ENCODE measurements around the gene RPL13. TPM values are rescaled to one million over a fixed set of nuclear protein-coding genes. Genes with fewer than 3 reads are reported as not detected.

RPL13 gene
- total RNA-seq, 6 donors from 2014 or later, result 1,332 to 3,837 (median 2,323) TPM

DNA sequence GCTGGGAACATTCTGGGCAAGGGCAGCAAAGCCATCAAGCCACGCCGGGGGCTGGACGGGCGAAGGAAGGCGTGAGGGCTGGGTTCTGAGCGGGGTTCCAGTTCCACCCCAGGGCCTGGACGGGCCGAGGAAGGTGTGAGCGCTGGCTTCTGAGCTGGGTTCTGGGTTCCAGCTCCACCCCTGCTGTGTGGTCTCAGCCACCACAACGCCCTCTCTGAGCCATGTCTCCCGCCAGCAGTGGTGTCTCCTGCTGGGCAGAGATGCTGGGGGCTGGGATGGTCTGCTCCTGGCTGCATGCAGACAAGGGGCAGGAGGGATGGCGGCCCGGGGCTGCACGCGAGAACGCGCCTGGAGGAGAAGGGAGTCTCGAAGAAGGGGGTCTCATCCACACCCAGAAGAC lies 11.2 kb downstream of the RPL13 start:
- Histone ChIP-seq H3K27me3 (peaks cover 0 to 29% (median 22%) of the 10 kb centered on the region in 4 donors), H3K9me3 (no peaks in the 10 kb centered on the region), H3K4me1 (peaks cover 21 to 32% (median 24%) of the 10 kb centered on the region in 4 donors), H3K4me3 (no peak overlapping the region), H3K36me3 (no peaks in the 10 kb centered on the region), H3K27ac (no peak overlapping the region)
- DNase-seq (no peak), ATAC-seq (ENCODE audit: low FRiP score in 2 of 2) (no peak)
- 89 to 90% methylated on average over 17 to 18 of the region's 18 CpGs for WGBS, 2 donors
- TF ChIP-seq, protein P1, sequence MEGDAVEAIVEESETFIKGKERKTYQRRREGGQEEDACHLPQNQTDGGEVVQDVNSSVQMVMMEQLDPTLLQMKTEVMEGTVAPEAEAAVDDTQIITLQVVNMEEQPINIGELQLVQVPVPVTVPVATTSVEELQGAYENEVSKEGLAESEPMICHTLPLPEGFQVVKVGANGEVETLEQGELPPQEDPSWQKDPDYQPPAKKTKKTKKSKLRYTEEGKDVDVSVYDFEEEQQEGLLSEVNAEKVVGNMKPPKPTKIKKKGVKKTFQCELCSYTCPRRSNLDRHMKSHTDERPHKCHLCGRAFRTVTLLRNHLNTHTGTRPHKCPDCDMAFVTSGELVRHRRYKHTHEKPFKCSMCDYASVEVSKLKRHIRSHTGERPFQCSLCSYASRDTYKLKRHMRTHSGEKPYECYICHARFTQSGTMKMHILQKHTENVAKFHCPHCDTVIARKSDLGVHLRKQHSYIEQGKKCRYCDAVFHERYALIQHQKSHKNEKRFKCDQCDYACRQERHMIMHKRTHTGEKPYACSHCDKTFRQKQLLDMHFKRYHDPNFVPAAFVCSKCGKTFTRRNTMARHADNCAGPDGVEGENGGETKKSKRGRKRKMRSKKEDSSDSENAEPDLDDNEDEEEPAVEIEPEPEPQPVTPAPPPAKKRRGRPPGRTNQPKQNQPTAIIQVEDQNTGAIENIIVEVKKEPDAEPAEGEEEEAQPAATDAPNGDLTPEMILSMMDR (IDR thresholded peaks at IDR 0.05), result no peak

DNA sequence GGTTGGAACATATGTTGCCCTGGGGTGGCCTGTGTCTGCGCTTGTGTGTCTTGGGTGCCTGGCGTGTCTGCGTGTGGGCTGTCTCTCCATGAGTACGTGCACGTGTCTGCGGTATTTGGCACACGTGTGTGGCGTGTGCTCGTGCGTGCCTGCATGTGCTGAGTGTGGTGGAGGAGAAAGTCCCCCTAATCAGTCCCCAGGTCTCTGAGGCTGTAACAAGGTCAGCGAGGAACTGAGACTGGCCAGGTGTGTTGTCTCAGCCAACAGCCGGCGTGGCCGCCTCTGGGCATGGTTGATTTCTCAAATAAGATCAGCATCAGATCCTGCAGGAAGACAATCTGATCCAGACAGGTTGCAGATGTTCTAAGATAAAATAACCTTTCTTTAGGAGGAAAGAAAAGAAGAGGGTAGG lies 11.6 kb downstream of the RPL13 start:
- DNase-seq, result no peak
- Histone ChIP-seq H3K27me3 (peaks cover 0 to 32% (median 23%) of the 10 kb centered on the region in 4 donors), H3K4me3 (no peak overlapping the region)

DNA sequence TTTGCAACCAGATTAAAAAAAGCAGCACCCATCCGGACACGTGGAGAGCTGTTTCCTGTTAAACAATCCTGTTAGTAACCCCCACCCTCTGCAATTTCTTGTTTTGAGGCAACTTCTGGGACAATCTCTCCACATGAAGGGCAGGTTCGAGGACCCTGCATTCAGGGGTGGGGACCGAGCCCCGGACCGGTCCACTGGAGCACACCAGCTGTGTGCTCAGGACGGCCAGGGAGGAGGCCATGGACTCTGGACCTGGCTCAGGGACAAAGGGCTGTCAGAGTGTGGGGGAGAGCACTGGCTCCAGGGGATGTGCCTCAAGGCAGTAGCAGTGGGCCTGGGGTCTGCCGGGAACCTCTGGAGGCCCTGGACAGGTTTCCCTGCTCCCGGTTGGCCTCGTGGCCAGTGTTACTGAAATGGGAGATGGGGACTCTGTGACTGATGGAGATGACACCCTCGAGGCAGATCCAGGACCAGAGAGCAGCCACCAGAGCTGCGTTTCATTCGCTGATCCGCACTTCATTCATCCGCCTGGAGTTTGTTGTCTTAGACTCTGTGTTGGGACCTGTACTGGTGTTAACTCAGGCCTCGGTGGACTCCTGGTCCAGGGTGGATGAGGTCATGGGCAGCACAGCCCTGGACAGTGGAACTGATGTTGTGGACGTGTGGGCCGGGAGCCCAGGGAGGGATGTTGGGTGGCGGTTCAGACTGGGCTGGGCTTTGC lies 12.2 kb downstream of the RPL13 start:
- H3K27ac ChIP-seq, result no peak overlapping the region
- DNase-seq, result no peak
- peaks cover 21 to 32% (median 24%) of the 10 kb centered on the region in 4 donors for H3K4me1 ChIP-seq
- no peak for TF ChIP-seq EP300 (IDR thresholded peaks at IDR 0.05)
- no peak for TF ChIP-seq POLR2AphosphoS5 (IDR thresholded peaks at IDR 0.05)
- TF ChIP-seq, protein P1 (IDR thresholded peaks at IDR 0.05), result no peak
- TF ChIP-seq POLR2A (IDR thresholded peaks at IDR 0.05), result no peak
- H3K36me3 ChIP-seq, result no peaks in the 10 kb centered on the region
- WGBS, 2 donors, result 74% methylated on average over 13 to 19 of the region's 19 CpGs
- H3K4me3 ChIP-seq, result no peak overlapping the region
- no peak for ATAC-seq (ENCODE audit: low FRiP score in 2 of 2)
- peaks cover 0 to 32% (median 23%) of the 10 kb centered on the region in 4 donors for H3K27me3 ChIP-seq
- no peaks in the 10 kb centered on the region for H3K9me3 ChIP-seq

More for the DNA sequence above, 11.6 kb downstream of the RPL13 start:
- ATAC-seq (ENCODE audit: low FRiP score in 2 of 2), result no peak
- TF ChIP-seq, protein P1 (IDR thresholded peaks at IDR 0.05), result no peak
- TF ChIP-seq POLR2A (IDR thresholded peaks at IDR 0.05) (no peak), POLR2AphosphoS5 (IDR thresholded peaks at IDR 0.05) (no peak), EP300 (IDR thresholded peaks at IDR 0.05) (no peak)
- WGBS, 2 donors, result 50 to 60% methylated on average over 10 to 14 of the region's 14 CpGs
- no peak overlapping the region for H3K27ac ChIP-seq
- H3K9me3 ChIP-seq, result no peaks in the 10 kb centered on the region
- no peaks in the 10 kb centered on the region for H3K36me3 ChIP-seq
- peaks cover 21 to 32% (median 24%) of the 10 kb centered on the region in 4 donors for H3K4me1 ChIP-seq

DNA sequence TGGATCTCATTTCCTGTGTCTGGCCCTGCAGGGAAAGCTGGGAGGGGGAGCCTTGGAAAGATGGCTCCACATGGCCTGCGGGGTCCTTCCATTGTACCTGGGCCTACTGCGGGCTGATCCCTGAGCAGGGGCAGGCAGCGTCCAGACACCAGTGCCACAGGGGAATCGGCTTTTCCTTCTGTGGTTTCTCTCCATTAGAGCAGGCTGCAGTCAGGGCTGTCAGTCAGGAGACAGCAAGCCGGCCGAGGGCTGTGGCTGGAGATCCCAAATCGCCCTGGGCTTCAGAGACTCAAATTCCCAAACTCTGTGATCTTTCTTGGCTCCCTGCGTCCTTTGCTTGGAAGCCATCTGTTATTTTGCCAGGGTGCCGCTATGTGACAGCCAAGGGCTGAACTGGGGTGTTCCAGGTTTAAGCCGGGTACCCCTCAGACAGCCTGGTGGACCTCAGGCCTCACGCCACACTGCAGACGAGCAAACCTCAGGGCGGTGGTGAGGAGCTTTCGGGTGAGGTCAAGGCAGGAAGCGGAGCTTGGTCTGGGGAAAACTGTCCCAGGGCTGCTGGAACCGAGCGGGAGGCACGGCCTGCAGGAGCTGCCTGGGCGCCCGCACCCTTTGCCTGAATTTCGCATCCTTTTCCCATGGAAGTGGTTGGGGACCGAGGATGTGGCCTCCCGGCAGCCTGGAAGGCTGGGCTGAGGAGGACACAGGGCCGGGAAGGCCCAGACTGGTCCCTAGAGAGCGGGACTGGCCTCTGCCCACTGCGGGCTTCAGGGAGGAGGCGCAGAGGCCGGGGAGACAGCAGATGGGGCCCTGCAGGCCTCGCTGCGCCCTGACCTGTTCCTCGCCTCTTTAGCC lies 13.6 kb downstream of the RPL13 start:
- WGBS, 2 donors, result 89% methylated on average over 11 to 23 of the region's 31 CpGs
- H3K4me1 ChIP-seq, result peaks cover 21 to 32% (median 24%) of the 10 kb centered on the region in 4 donors
- H3K27me3 ChIP-seq, result peaks cover 0 to 32% (median 23%) of the 10 kb centered on the region in 4 donors
- no peak overlapping the region for H3K27ac ChIP-seq
- DNase-seq (peak in 1 of 2 donors; percentile 50), ATAC-seq (ENCODE audit: low FRiP score in 2 of 2) (no peak)
- no peaks in the 10 kb centered on the region for H3K36me3 ChIP-seq
- TF ChIP-seq, protein P1 (IDR thresholded peaks at IDR 0.05), result no peak
- TF ChIP-seq POLR2AphosphoS5 (IDR thresholded peaks at IDR 0.05), result no peak
- TF ChIP-seq EP300 (IDR thresholded peaks at IDR 0.05), result no peak
- no peak for TF ChIP-seq POLR2A (IDR thresholded peaks at IDR 0.05)
- H3K9me3 ChIP-seq, result no peaks in the 10 kb centered on the region
- H3K4me3 ChIP-seq, result peak overlapping the region in 2 of 4 donors; percentile 36 to 39

All from upper lobe of left lung (tissue), 6 donors.